HL-60/S4 treated with phorbol 12-myristate 13-acetate at 8.2 ng/mL for 4 days and 3 days (cell line): ENCODE data around the gene MATK.
"Not testable (repeated sequence)": the region's sequence is repeated elsewhere in the genome, so short reads cannot be mapped to it uniquely, and the experiment has no call there.

Experiments used
- in situ Hi-C: fragments of 300-500 bp; cut with MboI; formaldehyde crosslinking; loops from 2 replicates; pipeline ENCODE4 v1.15.0; 2022; ENCODE audit warnings: low sequenced_read_pairs

Gene MATK

DNA sequence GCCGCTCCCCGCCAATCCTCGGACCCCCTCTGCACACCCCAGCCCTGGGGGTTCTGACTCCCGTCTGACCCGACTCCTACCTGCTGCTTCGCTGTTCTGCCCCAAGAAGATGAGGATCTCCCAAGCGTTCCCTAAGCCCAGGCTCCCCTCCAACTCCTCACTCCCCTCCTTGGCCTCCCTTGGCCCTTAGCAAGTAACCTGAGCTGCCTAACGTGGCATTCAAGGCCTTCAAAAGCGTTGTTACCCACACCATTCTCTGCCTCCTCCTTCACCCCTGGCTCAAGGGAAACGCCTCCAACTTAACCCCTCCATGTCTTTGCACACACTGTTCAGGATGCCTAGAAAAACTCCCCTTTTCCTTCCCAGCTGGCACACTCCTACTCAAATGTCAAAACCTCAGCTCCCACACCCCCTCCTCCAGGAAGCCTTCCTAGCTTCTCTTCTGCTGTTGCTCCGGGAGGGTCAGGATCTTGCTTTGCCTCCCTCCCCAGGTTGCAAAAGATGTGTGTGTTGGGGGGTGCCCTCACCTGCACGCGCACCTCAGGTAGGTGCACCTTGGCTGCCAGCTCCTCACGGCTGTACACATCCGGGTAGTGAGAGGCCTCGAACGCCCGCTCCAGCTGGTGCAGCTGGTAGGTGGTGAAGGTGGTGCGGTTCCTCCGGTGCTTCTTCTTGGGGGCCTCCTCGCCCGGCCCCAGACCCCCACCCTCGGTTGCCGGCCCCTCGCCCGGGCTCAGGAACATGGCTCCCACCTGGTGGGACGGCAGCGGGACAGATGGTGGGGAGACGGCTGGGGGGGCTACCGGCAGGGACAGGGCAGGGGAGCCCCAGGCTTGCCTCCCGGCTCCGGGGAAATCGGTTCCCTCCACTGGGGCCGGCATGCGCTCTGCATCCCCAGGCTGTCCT is 14.9 kb downstream of the MATK start:
- in situ Hi-C loops: no loop called here

DNA sequence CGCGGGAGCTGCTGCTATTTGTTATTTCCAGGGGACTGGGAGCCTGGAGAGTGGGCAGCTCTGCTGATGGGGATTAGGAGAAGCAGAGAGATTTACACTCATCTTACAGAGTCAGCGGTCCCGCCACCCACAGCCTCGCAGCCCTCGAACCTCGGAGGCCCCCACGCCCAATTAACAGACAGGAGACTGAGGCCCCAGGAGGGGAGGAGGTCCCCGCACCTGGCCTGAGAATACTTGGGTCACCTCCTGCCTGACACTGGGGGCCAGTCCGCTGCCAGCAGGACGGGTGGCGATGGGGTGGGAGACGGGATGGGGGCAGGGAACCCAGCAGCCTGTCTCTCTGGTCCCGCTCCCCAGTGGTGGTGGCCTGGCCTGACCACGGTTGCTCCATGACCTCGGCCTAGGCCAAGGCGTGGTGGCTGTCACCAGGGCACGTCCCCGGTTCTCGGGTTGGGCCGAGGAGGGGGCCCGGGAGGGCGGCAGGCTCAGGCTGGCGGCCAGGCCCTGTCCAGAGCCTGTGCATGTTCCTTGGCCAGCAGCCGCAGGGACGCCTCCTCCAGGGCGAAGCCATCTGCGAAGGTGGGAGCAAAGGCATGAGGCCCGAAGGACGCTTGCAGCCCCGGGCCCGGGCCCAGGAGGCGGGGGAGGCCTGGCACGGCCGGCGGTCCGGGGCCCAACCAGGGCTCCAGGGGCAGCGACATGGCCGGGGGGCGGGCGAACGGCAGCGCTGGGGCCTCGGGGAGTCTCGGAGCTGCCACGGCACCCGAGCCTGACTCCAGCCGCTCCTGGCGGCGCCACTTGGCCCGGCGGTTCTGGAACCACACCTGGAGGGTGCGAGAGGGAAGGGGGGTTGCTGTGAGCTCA is 15.8 kb downstream of the MATK start:
- in situ Hi-C loops: no loop called here

DNA sequence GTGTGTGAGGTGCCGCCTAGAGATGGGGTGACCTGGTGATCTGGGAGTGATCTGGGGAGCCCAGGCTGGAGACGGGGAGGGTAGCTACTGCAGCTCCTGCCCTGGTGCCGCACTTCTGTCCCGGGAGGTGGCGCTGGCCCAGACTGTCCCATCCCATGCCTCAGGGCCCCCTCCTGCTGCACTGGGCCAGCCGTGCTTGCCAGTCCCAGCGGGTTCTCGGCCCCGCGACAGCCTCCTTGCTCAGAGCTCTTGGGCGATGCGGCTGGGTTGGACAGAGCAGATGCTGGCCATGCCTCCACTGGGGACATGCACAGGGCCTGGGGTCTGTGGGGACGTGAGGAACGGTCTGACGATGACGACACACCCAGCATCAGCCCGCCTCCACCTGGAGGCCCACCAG is 16.7 kb downstream of the MATK start:
- in situ Hi-C loops: no loop called here

DNA sequence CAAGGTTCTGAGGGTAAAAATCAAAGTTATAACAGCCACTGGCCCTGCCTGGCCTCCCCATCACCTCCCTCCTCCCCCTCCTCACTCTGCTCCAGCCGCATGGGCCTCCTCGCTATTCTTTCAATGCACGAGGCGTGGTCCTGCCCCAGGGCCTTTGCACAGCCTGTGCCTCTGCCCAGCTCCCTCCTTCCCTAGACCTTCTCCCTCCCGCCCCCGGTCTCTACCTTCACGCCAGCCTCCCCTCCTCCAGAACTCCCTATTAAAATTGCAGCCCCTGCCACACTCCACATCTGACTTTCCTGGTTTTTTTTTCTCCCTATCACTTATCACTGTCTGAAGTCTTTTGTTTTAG is 17.5 kb downstream of the MATK start:
- in situ Hi-C loops: no loop called here

DNA sequence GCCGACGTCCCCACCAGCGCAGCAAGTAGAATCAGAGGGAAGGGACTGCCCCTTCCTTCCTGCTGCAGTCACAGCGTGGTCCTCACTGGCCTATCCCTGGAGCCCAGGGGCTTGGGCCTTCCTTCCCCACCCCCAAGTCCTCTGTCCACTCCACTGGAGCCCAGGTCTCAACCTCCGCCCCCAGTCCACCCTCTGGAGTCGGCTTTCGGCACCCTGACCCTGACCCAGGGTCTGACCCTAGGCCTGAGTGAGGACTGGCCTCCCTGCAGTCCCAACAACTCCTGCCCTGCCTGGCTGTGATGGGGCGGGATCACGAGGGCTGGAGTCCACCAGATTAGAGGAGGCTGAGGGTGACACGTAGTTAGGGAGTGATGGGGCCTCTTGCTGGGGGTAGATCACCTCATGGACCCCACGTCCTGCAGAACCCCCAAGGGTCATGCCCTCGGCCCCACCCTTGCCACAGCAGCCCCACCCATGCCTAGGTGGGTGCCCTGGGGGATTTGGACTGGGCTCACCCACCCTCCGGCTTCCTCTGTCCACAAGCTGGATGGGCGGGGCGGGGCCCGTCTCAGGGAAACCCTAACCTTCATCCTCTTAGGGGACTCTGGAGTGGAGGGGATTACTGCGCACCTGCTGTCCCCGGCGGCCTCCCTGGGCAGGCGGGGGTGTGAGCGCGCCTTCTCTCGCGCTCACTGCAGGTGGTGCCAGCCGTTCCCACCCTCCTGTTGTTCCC is 18.0 kb downstream of the MATK start:
- in situ Hi-C loops: no loop called here

DNA sequence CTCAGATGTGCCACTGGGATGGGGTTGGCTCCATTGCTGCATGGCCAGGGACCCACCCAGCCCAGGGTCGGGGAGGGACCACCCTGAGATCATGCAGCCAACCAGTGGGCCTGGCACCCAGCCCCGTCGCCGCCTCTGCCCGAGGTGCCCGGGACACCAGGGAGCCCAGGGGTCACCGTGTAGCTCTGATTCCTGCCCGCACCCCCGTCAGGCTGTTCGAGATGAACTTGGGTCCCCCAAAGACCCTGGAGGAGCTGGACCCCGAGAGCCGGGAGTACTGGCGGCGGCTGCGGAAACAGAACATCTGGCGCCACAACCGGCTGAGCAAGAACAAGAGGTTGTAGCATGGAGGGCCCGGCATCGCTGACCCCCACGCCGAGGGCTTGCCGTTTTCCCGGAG is 19.1 kb downstream of the MATK start:
- in situ Hi-C loops: no loop called here

DNA sequence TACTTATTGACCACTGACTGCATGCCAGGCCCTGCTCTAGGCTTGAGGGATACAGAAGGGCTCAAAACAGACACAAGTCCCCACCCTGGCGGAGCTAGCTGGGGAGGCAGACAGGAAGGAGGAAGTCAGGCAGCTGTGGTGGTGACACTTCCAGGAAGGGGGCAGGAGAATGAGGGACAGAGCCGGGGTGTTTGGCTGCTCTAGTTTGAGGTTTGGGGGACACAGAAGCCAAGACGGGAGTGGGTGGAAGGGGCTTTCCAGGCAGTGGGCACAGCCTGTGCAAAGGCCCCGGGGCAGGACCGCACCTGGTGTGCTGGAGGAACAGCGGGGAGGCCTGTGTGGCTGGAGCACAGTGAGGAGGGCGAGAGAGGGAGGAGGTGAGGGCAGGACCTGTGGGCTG is 19.7 kb downstream of the MATK start:
- in situ Hi-C loops: no loop called here

DNA sequence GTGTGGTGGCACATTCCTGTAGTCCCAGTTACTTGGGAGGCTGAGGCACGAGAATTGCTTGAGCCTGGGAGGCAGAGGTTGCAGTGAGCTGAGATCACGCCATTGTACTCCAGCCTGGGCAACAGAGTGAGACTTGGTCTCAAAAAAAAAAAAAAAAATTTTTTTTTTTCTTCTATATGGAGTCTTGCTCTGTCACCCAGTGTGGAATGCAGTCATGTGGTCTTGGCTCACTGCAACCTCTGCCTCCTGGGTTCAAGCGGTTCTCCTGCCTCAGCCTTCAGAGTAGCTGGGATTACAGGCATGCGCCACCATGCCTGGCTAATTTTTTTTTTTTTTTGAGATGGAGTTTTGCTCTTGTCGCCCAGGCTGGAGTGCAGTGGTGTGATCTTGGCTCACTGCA is 20.4 kb downstream of the MATK start:
- in situ Hi-C loops: not testable (repeated sequence)

DNA sequence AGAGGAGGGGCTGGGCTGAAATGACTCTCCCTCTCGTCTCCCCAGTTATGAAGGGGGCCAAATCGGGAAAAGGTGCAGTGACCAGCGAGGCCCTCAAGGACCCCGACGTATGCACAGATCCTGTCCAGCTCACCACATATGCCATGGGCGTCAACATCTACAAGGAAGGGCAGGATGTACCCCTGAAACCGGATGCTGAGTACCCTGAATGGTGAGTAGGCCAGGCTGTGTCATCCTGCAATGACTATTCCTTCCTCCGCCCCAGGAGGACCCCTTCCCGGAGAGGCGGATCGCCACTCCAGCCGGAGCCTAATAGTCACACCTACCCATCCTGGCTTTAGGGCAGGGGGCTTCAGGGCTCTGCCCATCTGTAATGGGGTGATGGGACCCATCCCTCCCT is 21.1 kb downstream of the MATK start:
- in situ Hi-C loops: no loop called here

DNA sequence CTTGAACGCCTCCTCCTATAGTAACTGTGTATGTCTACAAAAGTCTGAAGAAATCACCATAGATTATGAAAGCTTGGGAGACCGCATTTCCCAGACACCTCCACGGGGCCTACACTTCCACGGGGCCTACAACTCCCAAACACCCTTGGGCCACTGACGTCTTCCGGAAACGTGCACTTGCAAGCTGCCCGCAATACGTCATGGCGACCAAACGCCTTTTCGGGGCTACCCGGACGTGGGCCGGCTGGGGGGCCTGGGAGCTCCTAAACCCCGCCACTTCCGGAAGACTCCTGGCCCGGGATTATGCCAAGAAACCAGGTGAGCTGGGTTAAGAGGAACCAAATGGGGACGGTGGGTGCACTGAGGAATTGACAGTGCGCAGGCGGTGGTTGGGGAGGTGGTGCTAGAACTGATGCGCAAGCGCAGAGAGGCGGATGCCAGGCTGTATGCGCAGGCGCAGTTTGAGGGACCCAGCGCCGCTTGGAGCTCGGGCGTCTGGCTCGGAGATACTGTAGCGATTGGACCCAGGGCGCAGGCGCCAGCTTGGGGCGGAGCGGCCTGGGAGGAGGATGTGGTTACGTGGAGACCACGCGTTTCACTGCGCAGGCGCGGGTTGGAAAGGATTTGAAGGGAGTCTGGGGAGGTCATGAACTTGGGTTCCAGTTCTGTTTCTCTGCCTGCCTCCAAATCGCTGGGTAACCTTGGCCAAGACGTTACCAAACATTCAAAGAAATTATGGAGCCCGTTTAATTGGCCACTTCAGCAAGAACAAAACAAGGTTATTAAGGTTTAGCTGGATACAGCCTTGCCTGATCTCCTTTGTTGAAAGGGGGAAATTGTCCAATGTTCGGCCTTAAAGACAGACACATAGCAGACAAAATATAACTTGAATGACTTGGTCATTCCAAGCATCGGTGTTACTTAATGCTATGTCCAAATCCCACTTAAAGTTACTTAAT is 23.4 kb downstream of the MATK start, which contains the start of gene MRPL54:
MRPL54 (plus strand) TSS at position 182 of the 959 bp plus-strand sequence; CDS start at position 201, 19 bp downstream.
- in situ Hi-C loops: no loop called here

DNA sequence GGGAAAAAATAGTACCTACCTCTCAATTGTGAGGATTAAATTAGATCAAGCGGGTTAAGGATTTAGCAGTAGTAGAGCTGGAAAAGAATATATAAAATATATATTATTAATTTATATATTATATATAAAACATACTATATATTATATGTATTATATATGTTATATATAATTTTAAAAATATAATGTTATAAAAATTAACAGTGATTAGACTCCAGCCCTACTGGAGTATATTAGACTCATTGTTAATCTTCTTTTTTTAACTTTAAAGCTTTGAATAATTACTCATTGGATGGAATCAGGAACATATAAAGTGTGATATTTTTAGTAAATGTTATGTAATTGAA is 24.1 kb downstream of the MATK start:
- in situ Hi-C loops: no loop called here

DNA sequence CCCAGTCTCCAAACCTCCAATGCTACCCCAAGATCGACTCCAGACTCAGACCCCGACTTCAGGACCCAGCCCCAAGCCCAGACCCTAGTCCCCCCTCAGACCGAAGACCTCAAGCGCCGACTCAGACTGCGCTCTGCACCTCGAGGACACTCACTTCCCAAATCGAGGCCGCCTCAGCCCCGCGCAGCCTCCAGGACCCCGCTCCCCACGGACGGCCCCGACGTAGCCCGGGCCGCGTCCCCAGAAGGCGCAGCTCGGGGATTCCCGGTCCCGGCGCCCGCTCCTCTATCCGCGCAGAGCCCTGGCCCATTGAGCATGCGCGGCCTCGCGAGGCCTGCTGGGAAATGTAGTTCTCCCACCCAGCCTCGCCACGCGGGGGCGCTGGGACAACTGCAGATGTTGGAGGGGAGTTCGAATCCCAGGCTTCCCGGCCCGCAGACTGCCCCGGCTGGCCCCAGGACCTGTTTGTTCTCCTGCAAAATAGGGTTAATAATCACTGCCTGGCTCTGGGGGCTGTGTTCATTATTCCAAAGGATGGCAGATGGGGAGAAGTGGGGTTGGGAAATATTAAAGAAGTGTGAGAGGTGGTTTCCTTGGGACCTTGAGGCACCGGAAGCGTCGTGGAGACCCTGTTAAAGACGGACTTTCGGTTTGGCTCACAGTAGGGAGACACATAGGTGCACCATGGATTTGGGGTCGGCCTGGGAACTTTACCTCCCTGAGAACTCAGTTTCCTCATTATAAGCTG is 24.6 kb downstream of the MATK start, which contains the start of gene APBA3:
APBA3 (minus strand) TSS at position 311 of the 748 bp plus-strand sequence. CDS start 1,428 bp downstream, outside the sequence.
- in situ Hi-C loops: no loop called here

DNA sequence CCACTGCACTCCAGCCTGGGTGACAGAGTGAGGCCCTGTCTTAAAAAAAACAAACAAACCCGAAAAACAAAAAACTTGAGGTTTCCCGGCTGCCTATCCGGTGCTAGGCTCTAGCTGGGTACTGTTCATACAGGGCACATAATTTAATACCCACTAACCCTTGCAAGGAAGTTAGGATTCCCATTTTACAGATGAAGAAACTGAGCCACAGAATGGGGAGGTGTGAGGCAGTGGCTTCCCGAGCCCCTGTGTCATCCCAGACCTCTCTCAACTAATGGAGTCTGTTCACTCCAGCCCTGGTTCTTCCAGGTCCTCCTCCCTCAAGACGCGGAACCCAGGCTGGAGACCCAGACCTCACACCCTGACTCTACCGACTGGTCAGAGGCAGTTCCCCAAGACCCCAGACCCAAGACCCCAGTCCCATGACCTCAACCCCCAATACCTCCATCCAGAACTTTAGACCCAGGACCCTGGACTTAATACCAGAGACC is 25.3 kb downstream of the MATK start:
- in situ Hi-C loops: no loop called here

DNA sequence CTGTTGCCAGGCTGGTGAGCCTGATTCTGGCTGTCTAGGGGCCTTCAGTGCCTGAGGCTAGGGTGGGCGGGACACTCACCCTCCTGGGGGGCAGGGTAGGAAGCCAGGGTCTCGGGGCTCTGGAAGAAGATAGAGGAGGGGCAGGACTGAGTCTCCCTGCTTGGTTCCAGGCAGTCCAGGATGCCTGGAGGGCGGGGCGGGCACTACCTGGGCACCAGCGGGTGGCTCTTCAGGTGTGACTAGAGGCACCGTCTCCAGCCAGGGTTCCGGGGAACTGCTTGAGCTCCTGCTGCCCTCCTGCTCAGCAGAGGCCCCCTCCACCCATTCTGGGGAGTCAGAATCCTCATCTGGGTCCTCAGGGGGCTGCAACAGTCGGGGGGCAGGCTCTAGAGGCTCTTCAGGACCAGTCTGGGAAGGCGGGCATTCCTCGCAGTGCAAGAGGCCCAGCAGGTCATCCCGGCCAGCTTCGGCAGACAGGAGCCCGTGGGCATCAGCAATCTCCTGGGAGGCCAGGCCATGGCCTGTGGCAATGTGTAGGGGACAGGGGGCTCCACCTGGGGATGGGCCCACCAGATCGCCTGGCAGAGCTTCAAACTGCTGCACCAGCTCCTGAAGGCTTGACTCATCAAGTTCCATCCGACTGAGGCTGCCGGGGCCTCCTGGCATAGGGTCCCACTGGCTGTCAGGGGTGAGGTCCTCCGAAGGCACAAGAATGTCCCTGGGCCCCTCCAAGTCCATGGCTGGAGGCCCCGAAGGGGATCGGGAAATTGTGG is 26.5 kb downstream of the MATK start:
- in situ Hi-C loops: no loop called here

DNA sequence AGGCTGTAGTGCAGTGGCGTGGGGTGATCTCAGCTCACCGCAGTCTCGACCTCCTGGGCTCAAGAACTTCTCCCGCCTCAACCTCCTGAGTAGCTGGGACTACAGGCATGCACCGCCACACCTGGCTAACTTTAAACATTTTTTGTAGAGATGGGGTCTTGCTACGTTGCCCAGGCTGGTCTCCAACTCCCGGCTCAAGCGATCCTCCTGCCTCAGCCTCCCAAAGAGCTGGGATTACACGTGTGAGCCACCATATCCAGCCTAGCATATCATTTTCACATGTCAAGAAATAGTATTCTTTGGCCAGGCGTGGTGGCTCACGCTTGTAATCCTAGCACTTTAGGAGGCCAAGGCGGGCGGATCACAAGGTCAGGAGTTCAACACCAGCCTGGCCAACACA is 27.9 kb downstream of the MATK start:
- in situ Hi-C loops: not testable (repeated sequence)

DNA sequence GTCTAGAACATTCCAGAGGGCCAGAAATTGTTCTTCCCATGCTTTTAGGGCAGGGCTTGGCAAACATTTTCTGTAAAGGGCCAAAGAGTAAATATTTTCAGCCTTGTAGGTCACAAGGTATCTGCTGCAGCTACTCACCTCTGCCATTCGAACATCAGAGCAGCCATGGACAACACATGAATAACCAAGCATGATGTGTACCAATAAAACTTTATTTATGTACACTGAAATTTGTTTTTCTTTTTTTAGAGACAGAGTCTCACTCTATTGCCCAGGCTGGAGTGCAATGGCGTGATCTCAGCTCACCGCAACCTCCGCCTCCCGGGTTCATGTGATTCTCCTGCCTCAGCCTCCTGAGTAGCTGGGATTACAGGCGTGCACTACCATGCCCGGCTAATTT is 28.5 kb downstream of the MATK start:
- in situ Hi-C loops: not testable (repeated sequence)

DNA sequence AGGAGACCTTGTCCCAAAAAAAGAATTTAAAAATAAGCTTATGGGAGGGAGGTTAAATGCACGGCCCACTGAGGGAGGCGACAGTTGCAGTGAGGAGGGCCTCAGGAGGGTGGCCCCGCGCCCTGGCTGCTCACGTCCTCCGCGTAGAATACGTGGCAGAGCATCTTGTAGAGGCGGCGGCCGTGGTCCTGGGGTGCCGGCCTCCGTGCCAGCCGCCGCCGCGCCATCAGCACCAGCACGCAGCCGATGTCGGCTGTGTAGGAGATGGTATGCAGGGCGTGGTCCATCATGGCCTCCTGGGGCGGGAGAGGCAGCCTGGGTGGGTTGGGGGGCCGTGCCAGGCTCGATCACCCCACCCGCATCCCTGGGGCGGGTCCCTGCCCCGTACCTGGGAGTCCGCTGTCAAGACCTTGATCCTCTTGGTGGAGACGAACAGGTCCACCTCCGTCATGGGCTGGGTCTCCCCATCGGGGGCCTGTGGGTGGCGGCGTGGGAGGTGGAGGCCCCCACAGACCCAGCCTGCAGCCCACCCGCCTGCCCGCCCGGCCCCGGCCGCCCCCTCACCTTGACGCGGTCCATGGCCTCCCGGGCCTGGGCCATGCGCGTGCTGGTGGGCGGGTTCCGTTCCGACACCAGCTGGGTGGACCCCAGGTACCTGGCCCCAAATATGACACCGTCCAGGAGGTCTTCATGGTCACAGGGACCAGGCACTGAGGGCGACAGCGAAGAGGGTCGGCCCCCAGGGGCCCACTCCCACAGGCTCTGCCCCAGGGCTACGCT is 32.4 kb downstream of the MATK start:
- in situ Hi-C loops: no loop called here

DNA sequence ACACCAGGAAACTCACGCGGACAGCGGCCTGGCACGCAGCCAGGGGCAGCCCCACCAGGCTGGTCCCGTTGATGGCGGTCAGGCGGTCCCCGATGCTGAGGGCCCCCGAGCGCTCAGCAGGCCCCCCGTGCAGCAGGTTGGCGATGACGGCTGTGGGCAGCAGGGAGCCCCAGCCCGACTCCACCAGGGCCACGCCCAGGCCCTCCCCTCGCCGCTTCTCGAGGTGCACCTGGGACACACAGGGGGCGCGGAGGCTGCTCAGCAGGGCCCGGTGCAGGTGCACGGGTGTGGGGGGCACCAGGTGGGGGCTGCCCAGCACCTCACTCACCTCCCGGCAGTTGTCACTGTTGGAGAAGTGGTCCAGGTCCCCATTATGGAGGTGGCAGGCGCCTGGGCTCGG is 33.7 kb downstream of the MATK start:
- in situ Hi-C loops: no loop called here
